Sigmoid colon (tissue), 7 donors: ENCODE results near the gene EPHA4. TPM values are rescaled to one million over a fixed set of nuclear protein-coding genes. Genes with fewer than 3 reads are reported as not detected.

Experiments used
- DNase-seq: peaks from one replicate; pipeline ENCODE4 v3.0.0-alpha.2; 2019
- H3K27ac ChIP-seq, 4 donors: fragments of 200-600 bp; sonication (generic); one replicate each; pipeline ENCODE4 v1.5.1; 2016 to 2019; ENCODE audit warnings: mild to moderate bottlenecking in 1 of 4
- H3K27me3 ChIP-seq, 3 donors: fragments of 200-600 bp; sonication (generic); one replicate each; pipeline ENCODE4 v1.5.1; 2019; ENCODE audit warnings: mild to moderate bottlenecking in 1 of 3
- H3K36me3 ChIP-seq, 4 donors: fragments of 200-600 bp; sonication (generic); one replicate each; pipeline ENCODE4 v1.5.1; 2016 to 2019
- H3K4me1 ChIP-seq, 4 donors: fragments of 200-600 bp; sonication (generic); one replicate each; pipeline ENCODE4 v1.5.1; 2017 to 2019
- H3K4me3 ChIP-seq, 4 donors: fragments of 200-600 bp; sonication (generic); one replicate each; pipeline ENCODE4 v1.5.1; 2017 to 2019; ENCODE audit warnings: mild to moderate bottlenecking in 2 of 4, moderate library complexity in 1 of 4
- H3K9me3 ChIP-seq, 4 donors: fragments of 200-600 bp in 3 of 4; sonication (generic) in 3 of 4; one replicate each; pipeline versions ENCODE4 v1.5.1 to v1.6.1; 2013 to 2019
- CTCF ChIP-seq, 4 experiments: fragments of 450-650 bp in 3 of 4; fragments of 200-600 bp in 1 of 4; IDR thresholded peaks; one replicate each; pipeline ENCODE4 v1.5.1; 2016 to 2019; ENCODE audit warnings: antibody characterized with exemption in 4 of 4, mild to moderate bottlenecking in 3 of 4, moderate library complexity in 2 of 4
- EP300 ChIP-seq, 4 donors: sonication (generic); formaldehyde crosslinking; IDR thresholded peaks; one replicate each; pipeline ENCODE4 v1.6.1; 2017; ENCODE audit warnings: antibody characterized with exemption in 4 of 4
- POLR2A ChIP-seq, 2 donors: fragments of 450-650 bp; IDR thresholded peaks; one replicate each; pipeline ENCODE4 v1.6.1; 2016; ENCODE audit warnings: antibody characterized with exemption in 2 of 2, mild to moderate bottlenecking in 2 of 2, moderate library complexity in 2 of 2
- POLR2AphosphoS5 ChIP-seq, 4 donors: sonication (generic); formaldehyde crosslinking; IDR thresholded peaks; one replicate each; pipeline ENCODE4 v1.6.1; 2017; ENCODE audit warnings: antibody characterized with exemption in 4 of 4
- WGBS, 2 donors: extraction: QIAGEN DNeasy Blood & Tissue Kit; methylation state at CpG; one replicate each; pipeline ENCODE4 v1.1.7; 2013; 5-methylcytosine and 5-hydroxymethylcytosine counted together
- intact Hi-C: fragments of 100-400 bp; cut with DNase I; formaldehyde crosslinking; loops from one replicate; pipeline ENCODE4 v1.15.1; 2023
- polyA plus RNA-seq, 3 donors: library from polyadenylated mRNA; stranded (reverse); fragments of 200-250 nt; gene quantifications; one replicate each; pipeline ENCODE4 v1.2.3, GENCODE V29; 2013
- total RNA-seq, 4 donors: library from RNA; depleted of rRNA; stranded (reverse); fragments of >200 nt; gene quantifications; one replicate each; pipeline ENCODE4 v1.1.0, GENCODE V29; 2016
- donor health status: healthy with polysubstance abuse.
- donor health status: Bipolar disorder and iron deficiency.
- donor health status: healthy.

Gene EPHA4
- total and polyA plus RNA-seq, 7 donors: 1.2 to 50.7 (median 26.9) TPM

- Histone ChIP-seq H3K4me1 (peaks cover 0 to 47% (median 38%) of the 10 kb centered on the region in 4 donors), H3K36me3 (no peaks in the 10 kb centered on the region), H3K4me3 (no peak overlapping the region), H3K27ac (peak overlapping the region in 1 of 4 donors; percentile 22), H3K27me3 (no peaks in the 10 kb centered on the region), H3K9me3 (no peaks in the 10 kb centered on the region)
- DNase-seq: no peak
- 20 to 58% methylated on average over 8 of the region's 8 CpGs for WGBS, 2 donors
- TF ChIP-seq CTCF (IDR thresholded peaks at IDR 0.05) (no peak), POLR2A (IDR thresholded peaks at IDR 0.05) (no peak), POLR2AphosphoS5 (IDR thresholded peaks at IDR 0.05) (no peak), EP300 (IDR thresholded peaks at IDR 0.05) (no peak)
- intact Hi-C loops: no loop called here
These were observed 42.7 kb downstream of the EPHA4 start for GRCh38 chr2:221529177-221529942.

DNA sequence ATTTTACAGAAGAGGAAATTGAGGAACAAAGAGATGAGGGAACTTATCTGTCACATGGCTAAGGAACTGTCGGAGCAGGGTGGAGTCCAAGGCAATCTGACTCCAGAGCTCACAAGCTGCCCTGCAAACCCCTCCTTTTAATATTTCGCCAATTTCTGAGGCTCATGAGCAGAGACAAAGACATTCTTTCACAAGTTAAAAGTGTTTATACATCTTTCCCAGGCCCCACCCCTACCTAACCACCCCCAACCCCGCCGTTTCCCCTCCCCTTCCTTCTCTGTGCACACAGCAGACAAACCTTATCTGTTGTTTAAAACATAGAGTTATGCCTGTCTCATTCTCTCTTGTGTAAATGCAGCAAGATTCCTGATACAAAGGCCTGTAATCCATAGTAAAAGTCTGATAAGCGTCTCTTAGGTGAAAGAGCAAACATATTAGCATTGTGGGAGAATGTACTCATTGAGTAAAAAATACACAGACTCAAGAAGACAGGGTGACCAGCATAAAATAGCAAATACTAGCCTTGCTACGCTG, 44.3 kb downstream of the EPHA4 start:
- no peak overlapping the region for H3K4me3 ChIP-seq
- H3K36me3 ChIP-seq: no peaks in the 10 kb centered on the region
- H3K9me3 ChIP-seq: no peaks in the 10 kb centered on the region
- H3K27ac ChIP-seq: peak overlapping the region in 3 of 4 donors; percentile 0 to 35 (median 5)
- no peaks in the 10 kb centered on the region for H3K27me3 ChIP-seq
- TF ChIP-seq CTCF (IDR thresholded peaks at IDR 0.05) (no peak), POLR2A (IDR thresholded peaks at IDR 0.05) (no peak), POLR2AphosphoS5 (IDR thresholded peaks at IDR 0.05) (no peak), EP300 (IDR thresholded peaks at IDR 0.05) (no peak)
- DNase-seq: no peak
- H3K4me1 ChIP-seq: peaks cover 0 to 42% (median 36%) of the 10 kb centered on the region in 4 donors
- 14 to 45% methylated on average over 6 of the region's 6 CpGs for WGBS, 2 donors
- intact Hi-C loops: no loop called here

DNA sequence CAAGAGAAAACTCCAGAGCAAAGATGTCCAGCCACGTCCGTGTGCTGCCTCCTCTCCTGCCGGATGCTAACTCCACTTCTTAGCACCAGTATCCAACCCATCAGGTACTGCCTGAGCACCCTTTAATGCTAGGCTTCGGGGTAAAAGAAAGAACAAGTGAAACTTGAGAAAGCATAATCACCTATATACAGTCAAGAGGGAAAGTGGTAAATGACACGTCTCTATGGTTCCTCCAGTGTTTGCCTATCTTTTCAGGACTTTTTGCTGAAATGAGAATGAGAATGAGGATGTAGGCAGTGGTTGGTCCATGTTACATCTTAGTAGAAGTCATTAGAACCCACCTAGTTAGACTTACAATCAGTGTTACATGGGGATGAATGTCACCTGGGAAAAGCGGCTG, 47.9 kb downstream of the EPHA4 start:
- WGBS, 2 donors: 90 to 91% methylated on average over 6 of the region's 6 CpGs
- no peak for DNase-seq

GRCh38 chr2:221521233-221521845, 50.8 kb downstream of the EPHA4 start:
- intact Hi-C loops: no loop called here
- Histone ChIP-seq H3K9me3 (no peaks in the 10 kb centered on the region), H3K4me3 (no peak overlapping the region), H3K4me1 (peaks cover 0 to 39% (median 37%) of the 10 kb centered on the region in 4 donors), H3K27me3 (no peaks in the 10 kb centered on the region), H3K36me3 (no peaks in the 10 kb centered on the region), H3K27ac (no peak overlapping the region)
- DNase-seq: no peak
- no peak for TF ChIP-seq CTCF (IDR thresholded peaks at IDR 0.05)
- TF ChIP-seq EP300 (IDR thresholded peaks at IDR 0.05): no peak
- TF ChIP-seq POLR2A (IDR thresholded peaks at IDR 0.05): no peak
- 73 to 85% methylated on average over 3 of the region's 3 CpGs for WGBS, 2 donors

More for the DNA sequence above, 47.9 kb downstream of the EPHA4 start:
- no peak for TF ChIP-seq POLR2AphosphoS5 (IDR thresholded peaks at IDR 0.05)
- TF ChIP-seq EP300 (IDR thresholded peaks at IDR 0.05): no peak
- TF ChIP-seq CTCF (IDR thresholded peaks at IDR 0.05): no peak
- TF ChIP-seq POLR2A (IDR thresholded peaks at IDR 0.05): no peak
- Histone ChIP-seq H3K9me3 (no peaks in the 10 kb centered on the region), H3K27ac (no peak overlapping the region), H3K36me3 (no peaks in the 10 kb centered on the region), H3K4me1 (peaks cover 0 to 29% (median 24%) of the 10 kb centered on the region in 4 donors), H3K4me3 (no peak overlapping the region), H3K27me3 (no peaks in the 10 kb centered on the region)
- intact Hi-C loops: no loop called here
